ENCODE results near the gene CCR5AS.
"Not testable (repeated sequence)": the region's sequence is repeated elsewhere in the genome, so short reads cannot be mapped to it uniquely, and the experiment has no call there.

CCR5AS gene

GRCh38 chr3:46427916-46428833, 21.3 kb upstream of the CCR5AS start:
- no peak for DNase-seq

DNA sequence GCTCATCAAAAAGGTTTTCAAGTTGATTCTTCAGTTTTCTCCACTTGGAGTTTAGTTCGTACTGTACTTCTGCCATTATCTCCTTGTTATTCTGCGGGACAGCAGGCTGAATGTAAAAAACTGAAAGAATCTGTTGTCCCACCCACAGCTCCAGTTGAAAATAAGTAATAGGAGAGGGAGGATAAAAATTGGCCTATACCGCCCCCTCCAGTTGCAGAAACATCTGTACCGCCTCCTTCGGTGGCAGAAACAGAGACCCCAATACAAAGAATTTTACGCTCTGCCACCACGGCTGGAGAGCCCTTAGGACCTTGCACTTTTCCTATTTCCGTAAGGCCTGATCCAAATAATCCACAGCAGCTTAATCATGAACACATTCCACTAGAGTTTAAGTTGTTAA, 20.5 kb upstream of the CCR5AS start:
- not testable (repeated sequence) for DNase-seq

GRCh38 chr3:46426476-46426875, 19.6 kb upstream of the CCR5AS start:
- not testable (repeated sequence) for DNase-seq

GRCh38 chr3:46423588-46423987, 16.7 kb upstream of the CCR5AS start:
- DNase-seq, result no peak

GRCh38 chr3:46422617-46423016, 15.8 kb upstream of the CCR5AS start:
- DNase-seq, result no peak

DNA sequence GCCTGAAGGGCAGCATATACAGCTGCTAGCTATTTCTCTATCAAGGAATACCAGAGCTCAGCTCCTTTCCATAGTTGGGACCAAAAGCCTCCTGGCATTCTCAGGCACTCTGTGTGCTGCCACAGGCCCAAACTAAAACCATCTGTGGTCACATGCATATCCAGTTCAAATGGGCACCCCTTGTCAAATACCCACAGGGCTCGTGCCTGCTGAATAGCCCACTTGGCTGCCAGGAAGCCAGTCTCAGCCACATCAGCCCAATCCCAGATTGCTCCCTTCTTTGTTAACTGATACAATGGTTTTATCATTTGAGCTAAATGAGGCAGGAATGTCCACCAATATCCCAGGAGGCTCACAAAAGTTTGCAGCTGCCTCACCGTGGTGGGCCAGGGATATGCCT, 14.1 kb upstream of the CCR5AS start:
- no peak for DNase-seq

DNA sequence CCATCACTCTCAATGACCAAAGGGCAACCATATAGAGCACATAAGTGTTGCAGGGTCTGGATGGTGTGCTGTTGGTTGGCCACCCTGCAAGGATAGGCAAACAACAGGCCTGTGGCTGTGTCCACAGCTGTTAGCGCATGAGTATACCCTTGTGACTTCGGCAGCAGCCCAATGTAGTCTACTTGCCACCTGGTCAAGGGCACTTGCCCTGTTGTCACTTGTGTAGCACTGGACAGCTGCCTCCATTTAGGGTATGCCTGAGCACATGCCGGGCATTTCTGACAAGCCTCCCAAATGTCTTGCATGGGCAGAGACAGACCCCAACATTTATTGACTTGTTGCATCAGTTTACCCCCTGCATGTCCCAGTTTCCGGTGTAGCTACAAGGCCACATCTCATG, 12.9 kb upstream of the CCR5AS start:
- no peak for DNase-seq

DNA sequence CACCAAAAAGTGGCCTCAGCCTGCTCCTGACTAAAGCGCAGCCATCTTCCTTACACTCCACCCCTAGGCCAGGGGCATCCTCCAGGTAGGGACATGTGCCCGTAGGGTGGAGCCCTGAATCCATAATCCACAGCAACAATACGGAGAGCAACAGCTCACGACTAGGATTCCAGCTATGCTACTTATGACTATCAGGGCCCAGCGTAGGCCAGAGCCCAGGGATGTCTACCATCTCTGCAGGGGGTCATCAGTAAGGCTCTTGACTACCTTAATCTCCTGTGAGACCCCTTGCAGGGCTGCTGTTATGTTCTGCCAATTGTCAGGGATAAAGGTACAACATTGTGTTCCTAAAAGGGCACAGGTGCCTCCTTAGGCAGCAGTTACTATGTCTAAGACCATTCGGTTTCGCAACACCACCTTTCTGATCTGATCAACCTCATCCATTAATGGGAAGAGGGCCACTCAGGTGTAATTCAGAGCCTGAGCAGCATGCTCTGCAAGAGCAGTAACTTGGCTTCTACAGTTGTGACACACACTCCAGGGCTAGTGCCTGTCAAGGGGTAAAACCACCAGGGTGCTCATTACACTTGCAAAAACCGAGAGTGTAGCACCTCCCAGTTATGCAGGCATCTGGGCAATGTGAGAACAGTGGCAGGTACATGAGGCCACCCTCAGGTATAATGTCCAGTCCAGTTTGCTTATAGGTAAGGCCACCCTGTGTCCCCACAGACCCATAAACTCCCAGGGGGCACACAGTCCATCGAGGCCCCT, 11.2 kb upstream of the CCR5AS start:
- DNase-seq, result no peak

- DNase-seq, result no peak
Observed at GRCh38 chr3:46416811-46417510, 10.1 kb upstream of the CCR5AS start.

- no peak for DNase-seq
Observed at GRCh38 chr3:46416125-46416810, 9.4 kb upstream of the CCR5AS start.

GRCh38 chr3:46414739-46415138, 7.9 kb upstream of the CCR5AS start:
- no peak for DNase-seq

GRCh38 chr3:46413951-46414350, 7.1 kb upstream of the CCR5AS start:
- DNase-seq, result no peak

DNA sequence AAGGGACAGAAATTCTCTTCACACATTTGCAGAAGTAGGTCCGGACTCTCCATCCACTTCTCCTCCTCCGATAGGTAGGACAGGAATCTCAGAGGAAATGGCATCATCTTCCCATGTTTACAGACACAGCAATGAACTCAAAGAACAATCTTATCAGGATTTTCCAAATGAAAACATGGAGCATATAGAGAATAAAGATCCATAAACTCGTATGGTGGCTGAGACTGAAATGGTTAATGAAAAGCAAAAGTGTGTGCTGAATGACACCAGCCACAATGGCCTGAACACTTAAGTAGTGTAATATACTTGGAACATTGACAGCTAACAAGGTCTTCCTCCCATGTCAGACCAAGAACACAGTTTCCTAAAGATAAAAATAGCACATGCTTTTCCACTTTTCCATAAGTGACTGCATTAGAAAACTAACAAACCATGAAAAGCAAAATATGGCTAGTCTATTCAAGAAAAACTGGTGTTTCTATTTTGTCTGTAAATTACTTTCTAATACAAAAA, 6.0 kb upstream of the CCR5AS start:
- DNase-seq, result no peak

- DNase-seq, result no peak
Observed at GRCh38 chr3:46411271-46411670, 4.4 kb upstream of the CCR5AS start.

GRCh38 chr3:46410669-46411068, 3.8 kb upstream of the CCR5AS start:
- DNase-seq, result no peak

DNA sequence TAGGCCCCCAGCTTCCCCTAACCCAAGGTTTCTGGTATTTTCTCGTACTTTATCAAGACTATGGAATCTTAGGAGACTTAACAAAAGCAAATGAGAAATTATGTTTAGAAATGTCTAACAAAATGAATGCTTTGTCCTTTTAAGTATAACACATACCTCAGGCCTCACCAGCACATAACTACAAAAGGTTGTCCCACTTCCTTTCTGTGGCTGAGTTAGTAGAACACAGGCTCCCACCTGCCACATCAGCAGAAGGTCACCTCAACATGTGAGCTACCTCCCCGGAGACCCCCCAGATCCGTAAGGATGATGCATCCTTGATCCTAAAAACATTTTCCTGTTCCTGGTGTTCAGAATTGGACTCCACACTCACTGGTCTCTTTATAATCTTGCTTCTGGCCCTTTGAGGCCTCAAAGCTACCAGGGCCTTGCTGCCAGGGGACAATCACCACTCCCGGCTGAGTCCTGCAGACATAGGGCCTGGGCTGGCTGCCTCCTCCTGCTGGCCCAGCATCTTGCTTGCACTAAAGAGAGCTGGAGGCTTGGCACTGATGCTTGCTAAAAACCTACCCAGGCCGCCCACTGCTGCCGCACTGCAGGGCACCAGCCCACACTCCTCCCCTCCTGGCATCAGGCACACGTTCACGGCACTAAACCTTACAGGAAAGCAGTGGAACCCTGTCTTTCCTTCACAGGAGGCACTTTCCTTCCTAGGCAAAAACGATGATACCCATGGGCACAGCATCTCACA, 3.0 kb upstream of the CCR5AS start:
- no peak for DNase-seq

DNA sequence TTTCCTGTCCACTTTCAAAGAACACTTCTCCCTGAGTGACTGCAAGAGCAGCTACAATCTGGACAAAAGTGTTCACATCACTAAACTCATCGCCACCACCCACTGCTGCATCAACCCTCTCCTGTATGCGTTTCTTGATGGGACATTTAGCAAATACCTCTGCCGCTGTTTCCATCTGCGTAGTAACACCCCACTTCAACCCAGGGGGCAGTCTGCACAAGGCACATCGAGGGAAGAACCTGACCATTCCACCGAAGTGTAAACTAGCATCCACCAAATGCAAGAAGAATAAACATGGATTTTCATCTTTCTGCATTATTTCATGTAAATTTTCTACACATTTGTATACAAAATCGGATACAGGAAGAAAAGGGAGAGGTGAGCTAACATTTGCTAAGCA, 2.0 kb upstream of the CCR5AS start:
- DNase-seq, result no peak

DNA sequence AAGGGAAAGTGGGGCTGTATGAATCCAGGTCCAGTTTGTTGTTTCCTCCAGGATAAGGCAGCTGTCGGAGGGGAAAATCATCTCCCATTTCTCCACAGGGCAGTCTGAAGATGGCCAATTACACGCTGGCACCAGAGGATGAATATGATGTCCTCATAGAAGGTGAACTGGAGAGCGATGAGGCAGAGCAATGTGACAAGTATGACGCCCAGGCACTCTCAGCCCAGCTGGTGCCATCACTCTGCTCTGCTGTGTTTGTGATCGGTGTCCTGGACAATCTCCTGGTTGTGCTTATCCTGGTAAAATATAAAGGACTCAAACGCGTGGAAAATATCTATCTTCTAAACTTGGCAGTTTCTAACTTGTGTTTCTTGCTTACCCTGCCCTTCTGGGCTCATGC, 1.1 kb upstream of the CCR5AS start:
- no peak for DNase-seq

GRCh38 chr3:46406443-46406787, 451 bp downstream of the CCR5AS start:
- DNase-seq, result no peak

DNA sequence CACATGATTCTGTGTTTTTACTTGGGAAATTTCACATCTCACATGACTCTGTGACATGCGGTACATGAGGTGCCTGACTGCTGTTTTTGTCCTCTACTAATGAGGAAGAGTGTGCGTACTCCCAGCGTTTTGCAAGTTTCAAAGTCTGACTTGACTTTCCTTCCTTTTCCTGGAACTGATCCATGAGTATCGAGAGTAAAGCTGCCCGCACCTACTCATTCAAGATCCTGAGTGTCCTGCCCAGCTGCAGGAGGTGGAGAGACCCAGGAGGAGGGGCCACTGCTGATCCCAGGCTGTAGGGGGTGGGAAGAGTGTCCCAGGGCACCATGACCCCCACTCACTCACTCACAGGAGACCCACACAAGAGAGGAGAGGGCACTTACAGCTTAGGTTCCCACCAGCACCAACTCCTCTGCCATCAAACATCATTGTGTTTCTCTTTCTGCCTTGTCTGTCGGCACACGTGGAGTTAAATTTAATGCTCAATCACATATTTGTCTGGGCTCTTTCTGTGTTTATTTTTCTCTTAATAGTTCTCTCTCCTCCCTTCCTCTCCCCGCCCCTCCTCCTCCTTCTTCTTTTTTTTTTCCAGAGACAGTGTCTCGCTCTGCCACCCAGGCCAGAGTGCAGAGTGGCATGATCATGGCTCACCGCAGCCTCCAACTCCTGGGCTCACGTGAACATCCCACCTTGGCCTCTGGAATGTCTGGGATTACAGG, 1.4 kb downstream of the CCR5AS start:
- no peak for DNase-seq

GRCh38 chr3:46402902-46403301, 4.0 kb downstream of the CCR5AS start:
- not testable (repeated sequence) for DNase-seq
